Liver (tissue), 9 donors: ENCODE measurements around the gene HUNK. TPM values are rescaled to one million over a fixed set of nuclear protein-coding genes. Genes with fewer than 3 reads are reported as not detected.
A peak's percentile ranks its signal among the peaks of the same experiment; 100 is the strongest.
"Not testable (repeated sequence)": the region's sequence is repeated elsewhere in the genome, so short reads cannot be mapped to it uniquely, and the experiment has no call there.

Experiments
- DNase-seq: peaks from one replicate; pipeline ENCODE4 v3.0.0-alpha.2; 2017; ENCODE audit warnings: low spot score
- H3K27ac ChIP-seq, 2 donors: one replicate each; pipeline ENCODE4 v1.7.0; 2013; ENCODE audit warnings: inconsistent platforms in 2 of 2, low read length in 2 of 2, control low read depth in 1 of 2, low read depth in 1 of 2, mild to moderate bottlenecking in 1 of 2
- H3K27me3 ChIP-seq, 4 donors: one replicate each; pipeline versions ENCODE4 v1.6.1 to v1.7.0; 2013; ENCODE audit warnings: low read length in 3 of 4, inconsistent platforms in 1 of 4, mild to moderate bottlenecking in 1 of 4, moderate library complexity in 1 of 4; ENCODE audit not compliant: control insufficient read depth in 4 of 4, insufficient read depth in 4 of 4
- H3K36me3 ChIP-seq, 4 donors: one replicate each; pipeline versions ENCODE4 v1.6.1 to v1.7.0; 2013; ENCODE audit warnings: low read length in 3 of 4, mild to moderate bottlenecking in 3 of 4, low read depth in 1 of 4, moderate library complexity in 1 of 4; ENCODE audit not compliant: control insufficient read depth in 4 of 4, insufficient read depth in 3 of 4
- H3K4me1 ChIP-seq, 4 donors: one replicate each; pipeline versions ENCODE4 v1.6.1 to v1.7.0; 2013; ENCODE audit warnings: low read length in 3 of 4, mild to moderate bottlenecking in 3 of 4, moderate library complexity in 1 of 4; ENCODE audit not compliant: control insufficient read depth in 4 of 4, insufficient read depth in 4 of 4
- H3K4me3 ChIP-seq, 3 donors: one replicate each; pipeline versions ENCODE4 v1.6.1 to v1.7.0; 2013; ENCODE audit warnings: low read length in 3 of 3, control low read depth in 1 of 3, low read depth in 1 of 3, mild to moderate bottlenecking in 1 of 3
- H3K9ac ChIP-seq, 2 donors: one replicate each; pipeline ENCODE4 v1.7.0; 2013; ENCODE audit warnings: low read length in 2 of 2, mild to moderate bottlenecking in 2 of 2, moderate library complexity in 2 of 2, control low read depth in 1 of 2, low read depth in 1 of 2
- H3K9me3 ChIP-seq, 4 donors: one replicate each; pipeline versions ENCODE4 v1.6.1 to v1.7.0; 2013; ENCODE audit warnings: low read length in 3 of 4; ENCODE audit not compliant: control insufficient read depth in 4 of 4
- EGR1 ChIP-seq, 2 donors: IDR thresholded peaks; 2 replicates each; pipeline ENCODE4 v1.6.1; 2016 to 2018; ENCODE audit warnings: antibody characterized with exemption in 2 of 2, low read depth in 2 of 2
- FOXA1 ChIP-seq: IDR thresholded peaks from 2 replicates; pipeline ENCODE4 v1.6.1; 2016; ENCODE audit warnings: antibody characterized with exemption
- FOXA2 ChIP-seq: IDR thresholded peaks from 2 replicates; pipeline ENCODE4 v1.6.1; 2016; ENCODE audit warnings: antibody characterized with exemption
- GABPA ChIP-seq, 2 donors: IDR thresholded peaks in 1 of 2; conservative IDR thresholded peaks in 1 of 2; 2 replicates each; pipeline ENCODE4 v1.6.1; 2016; ENCODE audit warnings: antibody characterized with exemption in 2 of 2, mild to moderate bottlenecking in 1 of 2, moderate library complexity in 1 of 2
- HNF4A ChIP-seq, 2 donors: conservative IDR thresholded peaks; 2 replicates each; pipeline ENCODE4 v1.6.1; 2016; ENCODE audit warnings: antibody characterized with exemption in 2 of 2, mild to moderate bottlenecking in 2 of 2
- HNF4G ChIP-seq: IDR thresholded peaks from 2 replicates; pipeline ENCODE4 v1.6.1; 2016; ENCODE audit warnings: antibody characterized with exemption
- JUND ChIP-seq, 2 donors: IDR thresholded peaks; 2 replicates each; pipeline ENCODE4 v1.6.1; 2016; ENCODE audit warnings: antibody characterized with exemption in 2 of 2
- NR2F2 ChIP-seq: IDR thresholded peaks from 2 replicates; pipeline ENCODE4 v1.6.1; 2016; ENCODE audit warnings: antibody characterized with exemption
- RAD21 ChIP-seq, 2 donors: IDR thresholded peaks; 2 replicates each; pipeline ENCODE4 v1.6.1; 2016; ENCODE audit warnings: antibody characterized with exemption in 2 of 2, mild to moderate bottlenecking in 2 of 2
- SP1 ChIP-seq: IDR thresholded peaks from 2 replicates; pipeline ENCODE4 v1.6.1; 2018; ENCODE audit warnings: antibody characterized with exemption, mild to moderate bottlenecking
- TAF1 ChIP-seq: conservative IDR thresholded peaks from 2 replicates; pipeline ENCODE4 v1.6.1; 2016; ENCODE audit warnings: antibody characterized with exemption, mild to moderate bottlenecking
- YY1 ChIP-seq: IDR thresholded peaks from 2 replicates; pipeline ENCODE4 v1.6.1; 2016; ENCODE audit warnings: antibody characterized with exemption, mild to moderate bottlenecking
- WGBS: extraction: QIAGEN DNeasy Blood & Tissue Kit; methylation state at CpG from one replicate; pipeline ENCODE4 v1.1.7; 2013; 5-methylcytosine and 5-hydroxymethylcytosine counted together
- polyA plus RNA-seq, 2 donors: library from polyadenylated mRNA; stranded (reverse) in 1 of 2; unstranded in 1 of 2; fragments of 200-250 nt in 1 of 2; fragments of >200 nt in 1 of 2; fragmentation: Nextera tagmentation in 1 of 2; extraction: Ambion mirVana in 1 of 2; gene quantifications; one replicate each; pipeline versions ENCODE4 v1.2.1 to v1.2.3, GENCODE V29; 2013 to 2015
- total RNA-seq, 2 donors: library from RNA; depleted of rRNA; stranded (reverse); fragments of >200 nt; gene quantifications; one replicate each; pipeline ENCODE4 v1.2.3, GENCODE V29; 2014
- TF ChIP-seq, protein P1 (sequence below): IDR thresholded peaks from 2 replicates; pipeline ENCODE4 v1.6.1; 2016; ENCODE audit warnings: antibody characterized with exemption
- TF ChIP-seq, protein P2 (sequence below): fragments of 150-350 bp; IDR thresholded peaks from 2 replicates; pipeline ENCODE4 v1.5.1; 2017; ENCODE audit warnings: improper control_type of control experiment, low read depth, low read length; ENCODE audit not compliant: missing input control
- TF ChIP-seq, protein P3 (sequence below): IDR thresholded peaks from 2 replicates; pipeline ENCODE4 v1.6.1; 2016; ENCODE audit warnings: antibody characterized with exemption, mild to moderate bottlenecking
- donor health status: healthy.
- donor health status: healthy.
- donor health status: healthy.
- donor health status: healthy.
- donor health status: healthy.

Gene HUNK
- total and polyA plus RNA-seq, 4 donors: 0.11 to 0.92 (median 0.30) TPM

DNA sequence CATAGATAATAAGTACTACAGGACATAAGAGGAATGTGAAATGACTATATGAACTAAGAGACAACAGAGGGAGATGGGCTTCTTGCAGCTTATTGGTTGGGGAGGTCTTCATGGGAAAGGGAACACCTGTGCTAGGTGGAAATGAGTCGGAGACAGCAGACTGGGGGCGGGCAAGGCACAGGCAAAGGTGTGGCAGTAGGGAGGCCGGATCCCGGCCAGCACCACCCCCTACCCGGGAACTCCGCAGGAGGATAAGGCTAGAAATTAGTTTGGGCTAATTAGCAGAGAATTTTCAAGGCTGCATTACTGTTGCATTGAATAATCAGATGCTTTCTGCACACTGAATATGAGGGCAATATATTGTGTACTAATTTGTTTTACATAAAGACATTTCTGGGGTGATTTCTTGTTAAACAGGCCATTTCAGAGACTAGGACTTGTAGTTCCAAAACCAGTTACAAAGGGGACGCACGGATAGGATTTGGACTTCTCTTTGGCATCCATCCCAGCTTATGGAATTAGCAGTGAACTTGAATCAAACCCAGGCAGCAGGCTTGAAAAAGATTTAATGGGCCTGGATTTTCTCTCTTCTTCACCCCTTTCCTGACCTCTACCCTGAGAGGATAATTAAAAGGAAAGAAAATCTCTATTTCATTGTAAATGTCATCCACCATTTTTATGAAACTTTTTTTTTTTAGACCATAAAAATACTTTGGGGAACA, 2.2 kb upstream of the HUNK start:
- TF ChIP-seq, protein P1, sequence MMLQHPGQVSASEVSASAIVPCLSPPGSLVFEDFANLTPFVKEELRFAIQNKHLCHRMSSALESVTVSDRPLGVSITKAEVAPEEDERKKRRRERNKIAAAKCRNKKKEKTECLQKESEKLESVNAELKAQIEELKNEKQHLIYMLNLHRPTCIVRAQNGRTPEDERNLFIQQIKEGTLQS: no peak
- peak; percentile 88 for TF ChIP-seq NR2F2
- H3K27me3 ChIP-seq: peaks cover 0 to 6% (median 4%) of the 10 kb centered on the region in 4 donors
- H3K36me3 ChIP-seq: no peaks in the 10 kb centered on the region
- 72% methylated on average over 8 of the region's 8 CpGs for WGBS
- DNase-seq: no peak
- H3K9me3 ChIP-seq: no peaks in the 10 kb centered on the region
- H3K9ac ChIP-seq: no peak overlapping the region
- H3K4me3 ChIP-seq: no peak overlapping the region
- no peak overlapping the region for H3K27ac ChIP-seq
- peaks cover 5 to 22% (median 12%) of the 10 kb centered on the region in 4 donors for H3K4me1 ChIP-seq

DNA sequence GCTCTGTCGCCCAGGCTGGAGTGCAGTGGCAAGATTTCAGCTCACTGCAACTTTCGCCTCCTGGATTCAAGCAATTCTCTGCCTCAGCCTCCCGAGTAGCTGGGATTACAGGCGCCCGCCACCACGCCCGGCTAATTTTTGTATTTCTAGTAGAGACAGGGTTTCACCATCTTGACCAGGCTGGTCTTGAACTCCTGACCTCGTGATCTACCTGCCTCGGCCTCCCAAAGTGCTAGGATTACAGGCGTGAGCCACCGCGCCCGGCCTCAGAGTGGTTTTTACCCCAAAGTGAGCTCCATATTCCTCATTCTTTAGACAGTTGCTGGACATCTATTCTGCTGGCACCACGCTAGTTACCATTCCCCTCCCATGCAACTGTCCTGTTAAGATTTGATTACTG, 1.4 kb upstream of the HUNK start:
- H3K9me3 ChIP-seq, H3K4me3 ChIP-seq, H3K27ac ChIP-seq, DNase-seq, H3K9ac ChIP-seq, H3K36me3 ChIP-seq, H3K27me3 ChIP-seq: not testable (repeated sequence)
- 93% methylated on average over 14 of the region's 14 CpGs for WGBS
- peaks cover 5 to 22% (median 11%) of the 10 kb centered on the region in 4 donors for H3K4me1 ChIP-seq

DNA sequence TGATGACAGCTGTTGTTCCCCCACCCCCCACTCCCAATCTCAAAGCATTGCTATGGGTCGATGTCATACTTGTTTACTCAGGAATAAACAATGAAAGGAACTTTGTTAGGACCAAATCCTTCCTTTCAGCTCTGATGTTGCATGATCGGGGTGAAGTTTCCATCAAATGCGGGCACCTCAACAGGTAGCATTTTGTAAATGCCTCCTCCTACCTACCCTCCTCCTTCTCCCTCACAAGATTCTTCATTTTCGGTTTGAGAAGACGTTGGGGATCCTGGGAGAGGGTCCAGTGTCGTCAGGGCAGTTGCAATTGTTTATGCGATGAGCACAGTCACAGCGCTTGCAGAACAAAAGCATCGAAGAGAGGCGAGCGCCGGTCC, 758 bp upstream of the HUNK start:
- Histone ChIP-seq H3K9me3 (no peaks in the 10 kb centered on the region), H3K27ac (no peak overlapping the region), H3K4me3 (peak overlapping the region in 2 of 3 donors; percentile 13 to 65), H3K27me3 (peaks cover 0 to 6% (median 4%) of the 10 kb centered on the region in 4 donors), H3K36me3 (no peaks in the 10 kb centered on the region), H3K4me1 (peaks cover 5 to 22% (median 10%) of the 10 kb centered on the region in 4 donors), H3K9ac (no peak overlapping the region)
- no peak for DNase-seq
- no peak for TF ChIP-seq FOXA2
- TF ChIP-seq NR2F2: no peak
- TF ChIP-seq GABPA (IDR thresholded peaks at IDR 0.05 in 1 of 2, conservative IDR thresholded peaks at IDR 0.05 in 1 of 2): no peak
- TF ChIP-seq, protein P2, sequence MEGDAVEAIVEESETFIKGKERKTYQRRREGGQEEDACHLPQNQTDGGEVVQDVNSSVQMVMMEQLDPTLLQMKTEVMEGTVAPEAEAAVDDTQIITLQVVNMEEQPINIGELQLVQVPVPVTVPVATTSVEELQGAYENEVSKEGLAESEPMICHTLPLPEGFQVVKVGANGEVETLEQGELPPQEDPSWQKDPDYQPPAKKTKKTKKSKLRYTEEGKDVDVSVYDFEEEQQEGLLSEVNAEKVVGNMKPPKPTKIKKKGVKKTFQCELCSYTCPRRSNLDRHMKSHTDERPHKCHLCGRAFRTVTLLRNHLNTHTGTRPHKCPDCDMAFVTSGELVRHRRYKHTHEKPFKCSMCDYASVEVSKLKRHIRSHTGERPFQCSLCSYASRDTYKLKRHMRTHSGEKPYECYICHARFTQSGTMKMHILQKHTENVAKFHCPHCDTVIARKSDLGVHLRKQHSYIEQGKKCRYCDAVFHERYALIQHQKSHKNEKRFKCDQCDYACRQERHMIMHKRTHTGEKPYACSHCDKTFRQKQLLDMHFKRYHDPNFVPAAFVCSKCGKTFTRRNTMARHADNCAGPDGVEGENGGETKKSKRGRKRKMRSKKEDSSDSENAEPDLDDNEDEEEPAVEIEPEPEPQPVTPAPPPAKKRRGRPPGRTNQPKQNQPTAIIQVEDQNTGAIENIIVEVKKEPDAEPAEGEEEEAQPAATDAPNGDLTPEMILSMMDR: no peak
- no peak for TF ChIP-seq TAF1
- TF ChIP-seq SP1: no peak
- no peak for TF ChIP-seq JUND (IDR thresholded peaks at IDR 0.05)
- TF ChIP-seq EGR1 (IDR thresholded peaks at IDR 0.05; ENCODE audit: low read depth in 2 of 2): no peak
- TF ChIP-seq FOXA1: no peak
- no peak for TF ChIP-seq YY1
- TF ChIP-seq RAD21 (IDR thresholded peaks at IDR 0.05): no peak
- TF ChIP-seq HNF4A (conservative IDR thresholded peaks at IDR 0.05): no peak
- TF ChIP-seq, protein P3, sequence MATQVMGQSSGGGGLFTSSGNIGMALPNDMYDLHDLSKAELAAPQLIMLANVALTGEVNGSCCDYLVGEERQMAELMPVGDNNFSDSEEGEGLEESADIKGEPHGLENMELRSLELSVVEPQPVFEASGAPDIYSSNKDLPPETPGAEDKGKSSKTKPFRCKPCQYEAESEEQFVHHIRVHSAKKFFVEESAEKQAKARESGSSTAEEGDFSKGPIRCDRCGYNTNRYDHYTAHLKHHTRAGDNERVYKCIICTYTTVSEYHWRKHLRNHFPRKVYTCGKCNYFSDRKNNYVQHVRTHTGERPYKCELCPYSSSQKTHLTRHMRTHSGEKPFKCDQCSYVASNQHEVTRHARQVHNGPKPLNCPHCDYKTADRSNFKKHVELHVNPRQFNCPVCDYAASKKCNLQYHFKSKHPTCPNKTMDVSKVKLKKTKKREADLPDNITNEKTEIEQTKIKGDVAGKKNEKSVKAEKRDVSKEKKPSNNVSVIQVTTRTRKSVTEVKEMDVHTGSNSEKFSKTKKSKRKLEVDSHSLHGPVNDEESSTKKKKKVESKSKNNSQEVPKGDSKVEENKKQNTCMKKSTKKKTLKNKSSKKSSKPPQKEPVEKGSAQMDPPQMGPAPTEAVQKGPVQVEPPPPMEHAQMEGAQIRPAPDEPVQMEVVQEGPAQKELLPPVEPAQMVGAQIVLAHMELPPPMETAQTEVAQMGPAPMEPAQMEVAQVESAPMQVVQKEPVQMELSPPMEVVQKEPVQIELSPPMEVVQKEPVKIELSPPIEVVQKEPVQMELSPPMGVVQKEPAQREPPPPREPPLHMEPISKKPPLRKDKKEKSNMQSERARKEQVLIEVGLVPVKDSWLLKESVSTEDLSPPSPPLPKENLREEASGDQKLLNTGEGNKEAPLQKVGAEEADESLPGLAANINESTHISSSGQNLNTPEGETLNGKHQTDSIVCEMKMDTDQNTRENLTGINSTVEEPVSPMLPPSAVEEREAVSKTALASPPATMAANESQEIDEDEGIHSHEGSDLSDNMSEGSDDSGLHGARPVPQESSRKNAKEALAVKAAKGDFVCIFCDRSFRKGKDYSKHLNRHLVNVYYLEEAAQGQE: no peak
- TF ChIP-seq HNF4G: no peak
- 7% methylated on average over 12 of the region's 12 CpGs for WGBS
